K562 (cell line): ENCODE data around the gene RINT1.

ENCODE experiments used
- BRF1 ChIP-seq: IDR thresholded peaks from 3 replicates; pipeline ENCODE4 v1.6.1; 2011; ENCODE audit warnings: borderline replicate concordance, mild to moderate bottlenecking; ENCODE audit not compliant: insufficient read length; ENCODE audit errors: extremely low read depth
- CBX2 ChIP-seq: fragments of 200-600 bp; sonication (generic); IDR thresholded peaks from one replicate; pipeline ENCODE4 v1.6.1; 2012; ENCODE audit warnings: mild to moderate bottlenecking, low read length, inconsistent platforms; ENCODE audit not compliant: insufficient read depth, poor library complexity, severe bottlenecking
- CEBPB ChIP-seq: fragments of 450-650 bp; IDR thresholded peaks from 2 replicates; pipeline ENCODE4 v1.6.1; 2016; ENCODE audit warnings: missing genetic modification characterization, missing compliant biosample characterization
- POLR2AphosphoS5 ChIP-seq: IDR thresholded peaks from 2 replicates; pipeline ENCODE4 v1.6.1; 2011; ENCODE audit warnings: mild to moderate bottlenecking, low read depth, low read length, moderate library complexity; ENCODE audit not compliant: control insufficient read depth, insufficient read depth
- RB1 ChIP-seq: fragments of 450-650 bp; IDR thresholded peaks from 2 replicates; pipeline ENCODE4 v1.6.1; 2017; ENCODE audit warnings: low read depth, mild to moderate bottlenecking
- RBBP5 ChIP-seq: fragments of 200-600 bp; sonication (generic); IDR thresholded peaks from 2 replicates; pipeline ENCODE4 v1.6.1; 2012; ENCODE audit warnings: borderline replicate concordance, mild to moderate bottlenecking, low read length, control low read depth, inconsistent platforms; ENCODE audit not compliant: insufficient read depth, poor library complexity, severe bottlenecking
- YY1 ChIP-seq, 3 experiments: IDR thresholded peaks; 2 replicates each; pipeline ENCODE4 v1.6.1; 2011; ENCODE audit warnings: low read length in 2 of 3, mild to moderate bottlenecking in 2 of 3, moderate library complexity in 2 of 3, borderline replicate concordance in 1 of 3, control low read depth in 1 of 3, low read depth in 1 of 3; ENCODE audit not compliant: insufficient read depth in 3 of 3, insufficient replicate concordance in 2 of 3, control insufficient read depth in 1 of 3, insufficient read length in 1 of 3; ENCODE audit errors: extremely low read depth in 1 of 3
- ZNF311 ChIP-seq: fragments of 250-450 bp; sonication (Bioruptor Pico); IDR thresholded peaks from 2 replicates; pipeline ENCODE4 v1.4.0; 2020; ENCODE audit warnings: mild to moderate bottlenecking, moderate library complexity
- TF ChIP-seq, protein P1 (sequence below), 2 experiments: fragments of 450-650 bp in 1 of 2; sonication (generic) in 1 of 2; formaldehyde crosslinking in 1 of 2; IDR thresholded peaks; 2 replicates each; pipeline versions ENCODE4 v1.7.1 to v1.9.0; 2016 to 2022; ENCODE audit warnings: inconsistent platforms in 1 of 2, mild to moderate bottlenecking in 1 of 2, missing genetic modification reagents in 1 of 2

DNA sequence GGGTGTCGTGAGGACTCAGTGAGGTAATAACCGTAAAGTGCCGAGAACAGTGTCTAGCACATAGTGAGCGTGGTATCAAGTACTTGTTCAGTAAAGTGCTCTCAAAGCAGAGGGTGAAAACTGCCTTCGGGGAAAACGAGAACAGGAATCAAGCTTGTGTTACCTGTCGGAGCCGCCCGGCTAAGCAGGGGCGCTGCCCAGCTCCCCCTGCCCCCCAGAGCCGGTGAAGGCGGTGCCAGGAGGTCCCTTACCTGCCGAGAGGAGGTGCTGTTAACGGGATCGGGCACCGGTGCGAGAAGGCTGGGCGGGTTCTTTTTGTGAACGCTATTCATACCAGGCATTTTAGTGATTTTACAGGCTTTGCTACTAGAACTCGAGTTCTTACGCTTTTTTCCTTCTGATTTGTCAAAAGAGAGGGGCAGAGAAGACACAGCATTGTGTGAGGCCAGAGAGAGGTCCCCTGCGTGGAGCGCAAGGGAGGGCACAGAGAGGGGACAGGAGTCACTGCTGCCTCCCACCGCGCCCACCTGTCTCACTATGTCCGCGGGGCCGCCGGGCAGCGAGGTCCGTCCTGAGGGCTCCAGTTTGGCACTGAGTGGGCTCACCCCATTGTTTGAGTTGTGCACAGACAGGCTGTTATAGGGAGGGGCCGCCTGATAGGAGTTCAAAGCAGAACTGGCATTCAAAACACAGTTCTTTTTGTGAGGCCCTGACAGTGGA, 81.8 kb downstream of the RINT1 start:
- TF ChIP-seq YY1 (IDR thresholded peaks at IDR 0.05; ENCODE audit: borderline replicate concordance in 1 of 3, control insufficient read depth in 1 of 3, extremely low read depth in 1 of 3, insufficient read depth in 3 of 3, insufficient read length in 1 of 3, insufficient replicate concordance in 2 of 3, low read depth in 1 of 3, low read length in 2 of 3): no peak
- TF ChIP-seq ZNF311: no peak
- TF ChIP-seq CEBPB (tag): no peak
- no peak for TF ChIP-seq POLR2AphosphoS5
- TF ChIP-seq, protein P1, sequence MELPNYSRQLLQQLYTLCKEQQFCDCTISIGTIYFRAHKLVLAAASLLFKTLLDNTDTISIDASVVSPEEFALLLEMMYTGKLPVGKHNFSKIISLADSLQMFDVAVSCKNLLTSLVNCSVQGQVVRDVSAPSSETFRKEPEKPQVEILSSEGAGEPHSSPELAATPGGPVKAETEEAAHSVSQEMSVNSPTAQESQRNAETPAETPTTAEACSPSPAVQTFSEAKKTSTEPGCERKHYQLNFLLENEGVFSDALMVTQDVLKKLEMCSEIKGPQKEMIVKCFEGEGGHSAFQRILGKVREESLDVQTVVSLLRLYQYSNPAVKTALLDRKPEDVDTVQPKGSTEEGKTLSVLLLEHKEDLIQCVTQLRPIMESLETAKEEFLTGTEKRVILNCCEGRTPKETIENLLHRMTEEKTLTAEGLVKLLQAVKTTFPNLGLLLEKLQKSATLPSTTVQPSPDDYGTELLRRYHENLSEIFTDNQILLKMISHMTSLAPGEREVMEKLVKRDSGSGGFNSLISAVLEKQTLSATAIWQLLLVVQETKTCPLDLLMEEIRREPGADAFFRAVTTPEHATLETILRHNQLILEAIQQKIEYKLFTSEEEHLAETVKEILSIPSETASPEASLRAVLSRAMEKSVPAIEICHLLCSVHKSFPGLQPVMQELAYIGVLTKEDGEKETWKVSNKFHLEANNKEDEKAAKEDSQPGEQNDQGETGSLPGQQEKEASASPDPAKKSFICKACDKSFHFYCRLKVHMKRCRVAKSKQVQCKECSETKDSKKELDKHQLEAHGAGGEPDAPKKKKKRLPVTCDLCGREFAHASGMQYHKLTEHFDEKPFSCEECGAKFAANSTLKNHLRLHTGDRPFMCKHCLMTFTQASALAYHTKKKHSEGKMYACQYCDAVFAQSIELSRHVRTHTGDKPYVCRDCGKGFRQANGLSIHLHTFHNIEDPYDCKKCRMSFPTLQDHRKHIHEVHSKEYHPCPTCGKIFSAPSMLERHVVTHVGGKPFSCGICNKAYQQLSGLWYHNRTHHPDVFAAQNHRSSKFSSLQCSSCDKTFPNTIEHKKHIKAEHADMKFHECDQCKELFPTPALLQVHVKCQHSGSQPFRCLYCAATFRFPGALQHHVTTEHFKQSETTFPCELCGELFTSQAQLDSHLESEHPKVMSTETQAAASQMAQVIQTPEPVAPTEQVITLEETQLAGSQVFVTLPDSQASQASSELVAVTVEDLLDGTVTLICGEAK (IDR thresholded peaks at IDR 0.05): no peak
- TF ChIP-seq, protein P1 (CRISPR knock-in tag; IDR thresholded peaks at IDR 0.05): no peak
- no peak for TF ChIP-seq RBBP5
- no peak for TF ChIP-seq BRF1
- no peak for TF ChIP-seq RB1
- no peak for TF ChIP-seq CBX2
